ENCODE results near the gene MICALL2.

MICALL2 gene

GRCh38 chr7:1433128-1433920 lies 25.9 kb downstream of the MICALL2 start:
- DNase-seq (ENCODE audit: low read depth in 2 of 2): no peak

GRCh38 chr7:1432411-1433082 lies 26.7 kb downstream of the MICALL2 start:
- peak; percentile 68 to 73 for DNase-seq (ENCODE audit: low read depth in 2 of 2)

- DNase-seq (ENCODE audit: low read depth in 2 of 2): no peak
Observed at GRCh38 chr7:1431634-1432380, 27.5 kb downstream of the MICALL2 start.

GRCh38 chr7:1431226-1431625 lies 28.0 kb downstream of the MICALL2 start:
- DNase-seq (ENCODE audit: low read depth in 2 of 2): no peak

- no peak for DNase-seq (ENCODE audit: low read depth in 2 of 2)
Observed at GRCh38 chr7:1430056-1430845, 29.0 kb downstream of the MICALL2 start.

GRCh38 chr7:1428941-1429501 lies 30.2 kb downstream of the MICALL2 start:
- no peak for DNase-seq (ENCODE audit: low read depth in 2 of 2)

GRCh38 chr7:1427064-1427657 lies 32.1 kb downstream of the MICALL2 start:
- DNase-seq (ENCODE audit: low read depth in 2 of 2): no peak

- DNase-seq (ENCODE audit: low read depth in 2 of 2): no peak
Observed at GRCh38 chr7:1426474-1426873, 32.8 kb downstream of the MICALL2 start.

- no peak for DNase-seq (ENCODE audit: low read depth in 2 of 2)
Observed at GRCh38 chr7:1425292-1426136, 33.8 kb downstream of the MICALL2 start.

- no peak for DNase-seq (ENCODE audit: low read depth in 2 of 2)
Observed at GRCh38 chr7:1424041-1424440, 35.2 kb downstream of the MICALL2 start.

- no peak for DNase-seq (ENCODE audit: low read depth in 2 of 2)
Observed at GRCh38 chr7:1423264-1423811, 35.9 kb downstream of the MICALL2 start.

GRCh38 chr7:1422512-1423263 lies 36.6 kb downstream of the MICALL2 start:
- DNase-seq (ENCODE audit: low read depth in 2 of 2): no peak

GRCh38 chr7:1421946-1422345 lies 37.3 kb downstream of the MICALL2 start:
- DNase-seq (ENCODE audit: low read depth in 2 of 2): no peak

- DNase-seq (ENCODE audit: low read depth in 2 of 2): no peak
Observed at GRCh38 chr7:1421020-1421790, 38.1 kb downstream of the MICALL2 start.

GRCh38 chr7:1419688-1420087 lies 39.6 kb downstream of the MICALL2 start:
- no peak for DNase-seq (ENCODE audit: low read depth in 2 of 2)

GRCh38 chr7:1419310-1419634 lies 40.0 kb downstream of the MICALL2 start:
- no peak for DNase-seq (ENCODE audit: low read depth in 2 of 2)

GRCh38 chr7:1418505-1419309 lies 40.6 kb downstream of the MICALL2 start:
- DNase-seq (ENCODE audit: low read depth in 2 of 2): no peak

Data from stimulated activated CD4-positive, alpha-beta T cell treated with anti-CD3 and anti-CD28 coated beads, Interleukin-12 subunit alpha, Interleukin-12 subunit beta, amount 100 ng/mL, for 24 hours (primary cell).